GM19099 (cell line): ENCODE results near the gene TMEM182.

ENCODE experiments used
- POLR2A ChIP-seq: IDR thresholded peaks from 3 replicates; pipeline ENCODE4 v1.6.1; 2011; ENCODE audit warnings: low read depth; ENCODE audit not compliant: insufficient read length; ENCODE audit errors: extremely low read depth

The TMEM182 gene

GRCh38 chr2:102784940-102785339, 23.1 kb downstream of the TMEM182 start:
- no peak for TF ChIP-seq POLR2A

- no peak for TF ChIP-seq POLR2A
Observed at GRCh38 chr2:102788216-102788884, 26.5 kb downstream of the TMEM182 start.

- TF ChIP-seq POLR2A, result no peak
Observed at GRCh38 chr2:102788885-102789260, 27.0 kb downstream of the TMEM182 start.

- TF ChIP-seq POLR2A, result no peak
Observed at GRCh38 chr2:102789349-102790090, 27.7 kb downstream of the TMEM182 start.

GRCh38 chr2:102790091-102790455, 28.2 kb downstream of the TMEM182 start:
- TF ChIP-seq POLR2A, result no peak

- no peak for TF ChIP-seq POLR2A
Observed at GRCh38 chr2:102792568-102793208, 30.9 kb downstream of the TMEM182 start.

GRCh38 chr2:102795641-102796040, 33.8 kb downstream of the TMEM182 start:
- no peak for TF ChIP-seq POLR2A

- no peak for TF ChIP-seq POLR2A
Observed at GRCh38 chr2:102796337-102796736, 34.5 kb downstream of the TMEM182 start.

GRCh38 chr2:102797486-102797885, 35.7 kb downstream of the TMEM182 start:
- no peak for TF ChIP-seq POLR2A

GRCh38 chr2:102798181-102798580, 36.4 kb downstream of the TMEM182 start:
- no peak for TF ChIP-seq POLR2A

- no peak for TF ChIP-seq POLR2A
Observed at GRCh38 chr2:102801098-102801718, 39.4 kb downstream of the TMEM182 start.

GRCh38 chr2:102801858-102802699, 40.2 kb downstream of the TMEM182 start:
- no peak for TF ChIP-seq POLR2A

GRCh38 chr2:102803041-102803896, 41.4 kb downstream of the TMEM182 start:
- TF ChIP-seq POLR2A, result no peak

GRCh38 chr2:102803897-102804217, 42.0 kb downstream of the TMEM182 start:
- TF ChIP-seq POLR2A, result no peak
